ENCODE data around the gene ARSG. TPM values are rescaled to one million over a fixed set of nuclear protein-coding genes. Genes with fewer than 3 reads are reported as not detected.

Gene ARSG
- total and polyA plus RNA-seq, 2 of the 13 experiments (the other 11 are each of a cell fraction or from before 2014, with no cell fraction given): 3.7 to 15.2 TPM

GRCh38 chr17:68247445-68248198 lies 43.7 kb upstream of the ARSG start, which contains the start of gene AMZ2 (continued):
- TF ChIP-seq USF2 (IDR thresholded peaks at IDR 0.05; ENCODE audit: low read depth, low read length) (0 out of 2 replicates have a peak, but pooled peaks have one; percentile 20), USF2 (CRISPR knock-in tag; IDR thresholded peaks at IDR 0.05; ENCODE audit: borderline replicate concordance) (no peak), ZNF160 (CRISPR knock-in tag; IDR thresholded peaks at IDR 0.05) (peak; percentile 58; the same call in 1 of the 2 replicates), ZNF382 (CRISPR knock-in tag; IDR thresholded peaks at IDR 0.05; ENCODE audit: borderline replicate concordance) (no peak), ZNF749 (CRISPR knock-in tag; IDR thresholded peaks at IDR 0.05; ENCODE audit: borderline replicate concordance) (peak; percentile 88), ZNF672 (CRISPR knock-in tag; IDR thresholded peaks at IDR 0.05) (no peak), TSC22D2 (CRISPR knock-in tag; IDR thresholded peaks at IDR 0.05; ENCODE audit: borderline replicate concordance) (peak; percentile 82; the same call in 1 of the 2 replicates), RXRA (CRISPR knock-in tag; IDR thresholded peaks at IDR 0.05) (peak; percentile 85), ZNF792 (CRISPR knock-in tag; IDR thresholded peaks at IDR 0.05) (peak; percentile 62; the same call in 1 of the 2 replicates), ZNF878 (CRISPR knock-in tag; IDR thresholded peaks at IDR 0.05) (no peak), ETV6 (CRISPR knock-in tag; conservative IDR thresholded peaks at IDR 0.05) (peak; percentile 67; the same call in 1 of the 2 replicates), ZNF615 (CRISPR knock-in tag; IDR thresholded peaks at IDR 0.05; ENCODE audit: borderline replicate concordance) (no peak), XRCC5 (optimal IDR thresholded peaks at IDR 0.05; ENCODE audit: low read length) (peak; percentile 90), ZNF281 (CRISPR knock-in tag; IDR thresholded peaks at IDR 0.05; ENCODE audit: borderline replicate concordance) (peak; percentile 26; the same call in 1 of the 2 replicates), PAWR (CRISPR knock-in tag; IDR thresholded peaks at IDR 0.05; ENCODE audit: borderline replicate concordance) (no peak; the same call in 1 of the 2 replicates)
- TF ChIP-seq, protein P1, sequence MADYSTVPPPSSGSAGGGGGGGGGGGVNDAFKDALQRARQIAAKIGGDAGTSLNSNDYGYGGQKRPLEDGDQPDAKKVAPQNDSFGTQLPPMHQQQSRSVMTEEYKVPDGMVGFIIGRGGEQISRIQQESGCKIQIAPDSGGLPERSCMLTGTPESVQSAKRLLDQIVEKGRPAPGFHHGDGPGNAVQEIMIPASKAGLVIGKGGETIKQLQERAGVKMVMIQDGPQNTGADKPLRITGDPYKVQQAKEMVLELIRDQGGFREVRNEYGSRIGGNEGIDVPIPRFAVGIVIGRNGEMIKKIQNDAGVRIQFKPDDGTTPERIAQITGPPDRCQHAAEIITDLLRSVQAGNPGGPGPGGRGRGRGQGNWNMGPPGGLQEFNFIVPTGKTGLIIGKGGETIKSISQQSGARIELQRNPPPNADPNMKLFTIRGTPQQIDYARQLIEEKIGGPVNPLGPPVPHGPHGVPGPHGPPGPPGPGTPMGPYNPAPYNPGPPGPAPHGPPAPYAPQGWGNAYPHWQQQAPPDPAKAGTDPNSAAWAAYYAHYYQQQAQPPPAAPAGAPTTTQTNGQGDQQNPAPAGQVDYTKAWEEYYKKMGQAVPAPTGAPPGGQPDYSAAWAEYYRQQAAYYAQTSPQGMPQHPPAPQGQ (CRISPR knock-in tag; IDR thresholded peaks at IDR 0.05; ENCODE audit: borderline replicate concordance): peak; percentile 54; the same call in 1 of the 2 replicates
- TF ChIP-seq, protein P2, sequence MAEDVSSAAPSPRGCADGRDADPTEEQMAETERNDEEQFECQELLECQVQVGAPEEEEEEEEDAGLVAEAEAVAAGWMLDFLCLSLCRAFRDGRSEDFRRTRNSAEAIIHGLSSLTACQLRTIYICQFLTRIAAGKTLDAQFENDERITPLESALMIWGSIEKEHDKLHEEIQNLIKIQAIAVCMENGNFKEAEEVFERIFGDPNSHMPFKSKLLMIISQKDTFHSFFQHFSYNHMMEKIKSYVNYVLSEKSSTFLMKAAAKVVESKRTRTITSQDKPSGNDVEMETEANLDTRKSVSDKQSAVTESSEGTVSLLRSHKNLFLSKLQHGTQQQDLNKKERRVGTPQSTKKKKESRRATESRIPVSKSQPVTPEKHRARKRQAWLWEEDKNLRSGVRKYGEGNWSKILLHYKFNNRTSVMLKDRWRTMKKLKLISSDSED (CRISPR knock-in tag; IDR thresholded peaks at IDR 0.05): 0 out of 2 replicates have a peak, but pooled peaks have one; percentile 30
- TF ChIP-seq, protein P3, sequence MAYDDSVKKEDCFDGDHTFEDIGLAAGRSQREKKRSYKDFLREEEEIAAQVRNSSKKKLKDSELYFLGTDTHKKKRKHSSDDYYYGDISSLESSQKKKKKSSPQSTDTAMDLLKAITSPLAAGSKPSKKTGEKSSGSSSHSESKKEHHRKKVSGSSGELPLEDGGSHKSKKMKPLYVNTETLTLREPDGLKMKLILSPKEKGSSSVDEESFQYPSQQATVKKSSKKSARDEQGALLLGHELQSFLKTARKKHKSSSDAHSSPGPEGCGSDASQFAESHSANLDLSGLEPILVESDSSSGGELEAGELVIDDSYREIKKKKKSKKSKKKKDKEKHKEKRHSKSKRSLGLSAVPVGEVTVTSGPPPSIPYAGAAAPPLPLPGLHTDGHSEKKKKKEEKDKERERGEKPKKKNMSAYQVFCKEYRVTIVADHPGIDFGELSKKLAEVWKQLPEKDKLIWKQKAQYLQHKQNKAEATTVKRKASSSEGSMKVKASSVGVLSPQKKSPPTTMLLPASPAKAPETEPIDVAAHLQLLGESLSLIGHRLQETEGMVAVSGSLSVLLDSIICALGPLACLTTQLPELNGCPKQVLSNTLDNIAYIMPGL (CRISPR knock-in tag; IDR thresholded peaks at IDR 0.05; ENCODE audit: borderline replicate concordance in 1 of 2, low read depth in 1 of 2): peak; percentile 66 to 91; a peak in 3 of 4 replicates
